Astrocyte (in vitro differentiated cells and primary cell): Measurements from ENCODE around the gene TCEANC2.

ENCODE experiments used
- CTCF ChIP-seq: IDR thresholded peaks from 2 replicates; pipeline ENCODE4 v1.5.1; 2011; ENCODE audit warnings: low read depth, mild to moderate bottlenecking, inconsistent platforms, low read length, moderate library complexity; ENCODE audit not compliant: insufficient read depth
- EZH2 ChIP-seq: IDR thresholded peaks from 2 replicates; pipeline ENCODE4 v1.6.1; 2012; ENCODE audit warnings: mild to moderate bottlenecking, low read length, inconsistent platforms; ENCODE audit not compliant: insufficient read depth

GRCh38 chr1:54009406-54009805 is 44.0 kb upstream of the TCEANC2 start:
- TF ChIP-seq CTCF (no peak), EZH2 (no peak)
